ENCODE results near the gene SPTLC1.

GRCh38 chr9:92046676-92047075 lies 68.5 kb downstream of the SPTLC1 start:
- no peak for TF ChIP-seq CTCF (IDR thresholded peaks at IDR 0.05; ENCODE audit: low read depth, low read length)
- no peak for TF ChIP-seq EZH2phosphoT487 (IDR thresholded peaks at IDR 0.05; ENCODE audit: low read depth)

Measured in OCI-LY3 (cell line).